ENCODE measurements around the gene REG3G. TPM values are rescaled to one million over a fixed set of nuclear protein-coding genes. Genes with fewer than 3 reads are reported as not detected.

The REG3G gene
- total RNA-seq, 4 donors from 2014 or later: not detected

GRCh38 chr2:79000008-79000576, 25.4 kb upstream of the REG3G start:
- H3K9me3 ChIP-seq: no peaks in the 10 kb centered on the region
- H3K4me3 ChIP-seq: no peak overlapping the region
- 60 to 100% methylated on average over 1 to 4 of the region's 4 CpGs for WGBS, 2 donors (ENCODE audit: low coverage in 1 of 2)
- peaks cover 5% of the 10 kb centered on the region for H3K27me3 ChIP-seq
- no peaks in the 10 kb centered on the region for H3K4me1 ChIP-seq
- no peak for ATAC-seq
- TF ChIP-seq POLR2AphosphoS5 (IDR thresholded peaks at IDR 0.05) (no peak), CTCF (IDR thresholded peaks at IDR 0.05) (no peak), EP300 (IDR thresholded peaks at IDR 0.05) (no peak), POLR2A (IDR thresholded peaks at IDR 0.05) (no peak)
- H3K36me3 ChIP-seq: no peaks in the 10 kb centered on the region
- H3K27ac ChIP-seq: no peak overlapping the region

- Histone ChIP-seq H3K4me1 (no peaks in the 10 kb centered on the region), H3K9me3 (no peaks in the 10 kb centered on the region), H3K27ac (no peak overlapping the region), H3K27me3 (no peaks in the 10 kb centered on the region), H3K4me3 (no peak overlapping the region), H3K36me3 (no peaks in the 10 kb centered on the region)
- TF ChIP-seq POLR2AphosphoS5 (IDR thresholded peaks at IDR 0.05) (no peak), EP300 (IDR thresholded peaks at IDR 0.05) (no peak), POLR2A (IDR thresholded peaks at IDR 0.05) (no peak), CTCF (IDR thresholded peaks at IDR 0.05) (no peak)
- ATAC-seq: no peak
- no CpG with 5 or more reads among the region's 1 CpG for WGBS, 2 donors (ENCODE audit: low coverage in 1 of 2)
Observed at GRCh38 chr2:79001285-79001684, 24.2 kb upstream of the REG3G start.

- no peak for ATAC-seq
- Histone ChIP-seq H3K9me3 (no peaks in the 10 kb centered on the region), H3K4me1 (no peaks in the 10 kb centered on the region), H3K27me3 (peaks cover 3% of the 10 kb centered on the region), H3K4me3 (no peak overlapping the region), H3K27ac (no peak overlapping the region), H3K36me3 (no peaks in the 10 kb centered on the region)
- 14 to 27% methylated on average over 2 to 5 of the region's 5 CpGs for WGBS, 2 donors (ENCODE audit: low coverage in 1 of 2)
- TF ChIP-seq CTCF (IDR thresholded peaks at IDR 0.05) (no peak), POLR2A (IDR thresholded peaks at IDR 0.05) (no peak)
Observed at GRCh38 chr2:79004680-79005079, 20.8 kb upstream of the REG3G start.

GRCh38 chr2:79005216-79005615, 20.3 kb upstream of the REG3G start:
- Histone ChIP-seq H3K27me3 (peaks cover 4% of the 10 kb centered on the region), H3K9me3 (no peaks in the 10 kb centered on the region), H3K4me1 (no peaks in the 10 kb centered on the region), H3K27ac (no peak overlapping the region), H3K4me3 (no peak overlapping the region), H3K36me3 (no peaks in the 10 kb centered on the region)
- no peak for TF ChIP-seq CTCF (IDR thresholded peaks at IDR 0.05)
- TF ChIP-seq EP300 (IDR thresholded peaks at IDR 0.05): no peak
- TF ChIP-seq POLR2AphosphoS5 (IDR thresholded peaks at IDR 0.05): no peak
- no peak for TF ChIP-seq POLR2A (IDR thresholded peaks at IDR 0.05)
- WGBS, 2 donors (ENCODE audit: low coverage in 1 of 2): 39 to 53% methylated on average over 2 to 3 of the region's 3 CpGs
- ATAC-seq: no peak

- 27% methylated on average over 1 of the region's 2 CpGs; no CpG with 5 or more reads in 1 of the 2 donors for WGBS, 2 donors (ENCODE audit: low coverage in 1 of 2)
- H3K4me3 ChIP-seq: no peak overlapping the region
- TF ChIP-seq EP300 (IDR thresholded peaks at IDR 0.05): no peak
- TF ChIP-seq POLR2A (IDR thresholded peaks at IDR 0.05): no peak
- no peak for TF ChIP-seq CTCF (IDR thresholded peaks at IDR 0.05)
- no peak for TF ChIP-seq POLR2AphosphoS5 (IDR thresholded peaks at IDR 0.05)
Observed at GRCh38 chr2:79009388-79009787, 16.1 kb upstream of the REG3G start.

More at GRCh38 chr2:79009388-79009787, 16.1 kb upstream of the REG3G start:
- ATAC-seq: no peak
- Histone ChIP-seq H3K36me3 (no peaks in the 10 kb centered on the region), H3K4me1 (no peaks in the 10 kb centered on the region), H3K27me3 (peaks cover 4% of the 10 kb centered on the region), H3K27ac (no peak overlapping the region), H3K9me3 (no peaks in the 10 kb centered on the region)
